ENCODE data around the gene RAB17.

RAB17 gene

DNA sequence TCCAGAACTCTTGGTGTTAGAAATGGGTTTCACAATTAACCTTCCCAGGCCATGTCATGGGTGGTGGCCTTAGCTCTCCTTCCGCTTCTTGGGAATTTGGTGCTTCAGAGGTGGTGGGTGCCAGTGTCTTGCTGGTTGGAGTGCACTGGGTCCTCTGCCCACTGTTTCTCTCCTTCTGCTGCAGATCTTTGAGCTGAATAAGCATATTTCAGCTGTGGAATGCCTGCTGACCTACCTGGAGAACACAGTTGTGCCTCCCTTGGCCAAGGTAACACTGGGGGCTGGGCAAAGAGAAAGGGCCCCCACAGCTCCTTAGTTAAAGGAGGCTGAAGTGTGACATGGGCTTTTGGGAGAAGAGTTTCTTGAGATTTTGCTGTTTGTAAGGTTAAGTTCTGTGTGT lies 56.2 kb downstream of the RAB17 start:
- DNase-seq, result no peak

GRCh38 chr2:237533668-237534161 lies 56.8 kb downstream of the RAB17 start:
- no peak for DNase-seq

- DNase-seq, result no peak
Measured at GRCh38 chr2:237532160-237532559, 58.4 kb downstream of the RAB17 start.

DNA sequence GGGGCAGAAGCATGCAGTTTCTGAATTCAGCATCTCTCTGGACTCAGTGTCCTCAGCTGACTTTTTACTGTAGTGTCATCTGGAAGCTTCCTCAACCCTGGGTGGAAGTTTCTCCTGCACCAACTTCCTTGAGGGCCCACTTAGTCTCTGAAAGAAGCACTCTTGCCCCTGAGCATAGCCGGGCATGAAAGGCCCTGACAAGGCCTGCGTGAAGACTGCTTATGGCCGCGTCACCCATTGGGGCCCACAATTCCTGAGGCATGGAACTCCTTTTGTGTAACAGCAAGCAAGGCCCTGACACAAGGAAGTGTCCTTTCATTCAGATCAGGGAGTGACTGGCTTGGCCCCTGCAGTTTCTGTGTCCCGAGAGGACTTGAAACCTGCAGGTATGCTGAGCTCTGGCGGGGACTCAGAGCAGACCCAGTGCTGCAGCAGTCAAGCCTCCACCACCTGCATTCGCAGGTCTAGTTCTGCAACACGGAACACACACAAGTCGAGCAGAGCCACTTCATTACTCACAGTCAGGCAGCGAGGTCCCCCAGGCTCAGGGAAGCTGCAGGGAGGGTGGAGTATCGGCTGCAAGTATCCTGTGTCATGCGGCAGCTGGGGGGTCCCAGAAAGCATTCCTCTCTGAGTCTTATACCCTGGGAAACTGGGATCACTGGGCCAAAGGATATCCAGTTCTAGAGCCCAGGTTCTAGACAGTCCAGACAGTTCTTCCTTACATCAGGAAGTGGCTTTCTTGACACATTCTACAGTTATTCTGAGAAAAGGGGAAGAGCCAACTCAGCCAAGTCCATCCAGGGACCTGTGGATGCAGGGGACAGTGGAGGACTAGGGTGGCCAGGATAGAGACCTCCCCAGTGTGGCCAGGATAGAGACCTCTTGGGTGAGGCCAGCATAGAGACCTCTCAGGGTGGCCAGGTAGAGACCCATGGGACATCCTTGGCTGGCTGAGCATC lies 59.8 kb downstream of the RAB17 start:
- no peak for DNase-seq

- DNase-seq, result no peak
Measured at GRCh38 chr2:237529452-237530402, 60.8 kb downstream of the RAB17 start.

DNA sequence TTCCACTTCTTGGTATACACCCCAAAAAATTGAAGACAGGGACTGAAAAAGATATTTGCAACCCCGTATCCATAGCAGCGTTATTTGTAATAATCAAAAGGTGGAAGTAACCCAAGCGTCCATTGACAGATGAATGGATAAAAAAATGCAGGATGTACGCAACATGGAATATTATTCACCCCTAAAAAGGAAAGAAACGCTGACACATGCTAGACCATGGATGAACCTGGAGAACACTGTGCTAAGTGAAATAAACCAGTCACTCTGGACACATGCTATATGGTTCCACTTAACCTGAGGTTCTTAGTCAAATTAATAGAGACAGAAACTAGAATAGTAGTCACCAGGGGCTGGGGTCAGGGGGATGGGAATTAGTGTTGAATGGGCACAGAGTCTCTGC lies 62.8 kb downstream of the RAB17 start:
- DNase-seq, result no peak

GRCh38 chr2:237527233-237527632 lies 63.3 kb downstream of the RAB17 start:
- DNase-seq, result no peak

DNA sequence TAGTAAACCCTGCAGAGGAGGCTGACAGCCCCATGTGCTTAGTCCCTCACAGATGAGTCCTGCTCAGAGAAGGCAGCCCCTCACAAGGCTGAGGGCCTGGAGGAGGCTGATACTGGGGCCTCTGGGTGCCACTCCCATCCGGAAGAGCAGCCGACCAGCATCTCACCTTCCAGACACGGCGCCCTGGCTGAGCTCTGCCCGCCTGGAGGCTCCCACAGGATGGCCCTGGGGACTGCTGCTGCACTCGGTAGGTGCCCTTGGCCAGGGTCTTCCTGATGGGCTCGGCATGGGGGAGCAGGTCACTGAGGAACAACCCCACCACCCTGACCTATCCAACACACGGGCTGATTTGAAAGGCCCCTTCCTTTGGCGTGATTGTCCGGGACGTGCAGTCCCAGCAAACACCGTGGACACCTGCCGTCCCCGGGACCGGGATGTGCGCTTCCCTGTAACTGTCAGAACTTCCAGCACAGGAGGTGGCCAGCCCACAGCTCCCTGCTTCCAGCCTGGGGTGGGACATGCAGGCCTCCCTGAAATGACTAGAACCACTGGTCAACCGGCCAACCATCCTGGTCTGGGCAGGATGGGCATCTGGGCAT lies 64.9 kb downstream of the RAB17 start:
- no peak for DNase-seq

- no peak for DNase-seq
Measured at GRCh38 chr2:237524631-237525030, 65.9 kb downstream of the RAB17 start.
